ENCODE measurements around the gene C1orf52.
"Not testable (repeated sequence)": the region's sequence is repeated elsewhere in the genome, so short reads cannot be mapped to it uniquely, and the experiment has no call there.

The C1orf52 gene

DNA sequence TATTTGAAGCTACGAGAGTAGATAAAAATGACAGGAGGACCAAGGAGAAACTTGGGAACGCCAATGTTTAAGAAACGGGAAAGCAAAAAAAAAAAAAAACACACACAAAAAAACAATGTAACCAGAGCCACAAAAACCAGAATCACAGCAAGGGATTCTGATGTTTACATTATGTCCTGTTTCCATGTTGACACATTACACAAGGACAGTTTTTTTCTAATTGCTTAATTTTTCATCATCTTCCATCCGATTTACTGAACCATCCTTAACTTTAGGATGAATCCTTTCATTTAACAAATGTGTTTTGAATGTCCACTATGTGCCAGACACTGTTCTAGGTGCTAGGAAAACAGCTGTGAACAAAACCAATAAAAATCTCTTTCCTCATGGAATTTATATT, 18.3 kb upstream of the C1orf52 start:
- DNase-seq (ENCODE audit: low spot score), result no peak

DNA sequence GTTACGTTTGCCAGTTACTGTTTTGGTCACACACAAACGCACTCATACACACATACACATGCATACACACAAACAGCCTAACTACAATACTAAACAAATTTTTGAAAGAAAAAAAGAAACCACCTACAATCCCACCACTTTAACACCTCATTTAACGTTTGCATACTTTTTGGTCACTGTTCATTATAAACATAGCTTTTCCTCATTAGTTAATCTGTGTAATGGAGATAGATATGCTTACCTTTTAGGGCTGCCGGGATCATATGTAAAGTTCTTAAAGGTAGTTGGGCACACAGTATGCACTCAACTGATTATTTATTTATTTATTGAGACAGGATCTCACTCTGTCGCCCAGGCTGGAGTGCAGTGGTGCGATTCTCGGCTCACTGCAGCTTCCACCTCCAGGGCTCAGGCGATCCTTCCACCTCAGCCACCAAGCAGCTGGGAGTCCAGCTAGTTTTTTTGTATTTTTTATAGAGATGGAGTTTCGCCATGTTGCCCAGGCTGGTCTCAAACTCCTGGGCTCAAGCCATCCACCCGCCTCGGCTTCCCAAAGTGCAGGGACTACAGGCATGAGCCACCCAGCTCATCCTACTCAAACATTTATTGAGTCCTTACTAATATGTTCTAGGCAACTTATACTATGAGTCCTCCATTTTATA, 17.6 kb upstream of the C1orf52 start:
- DNase-seq (ENCODE audit: low spot score), result no peak

DNA sequence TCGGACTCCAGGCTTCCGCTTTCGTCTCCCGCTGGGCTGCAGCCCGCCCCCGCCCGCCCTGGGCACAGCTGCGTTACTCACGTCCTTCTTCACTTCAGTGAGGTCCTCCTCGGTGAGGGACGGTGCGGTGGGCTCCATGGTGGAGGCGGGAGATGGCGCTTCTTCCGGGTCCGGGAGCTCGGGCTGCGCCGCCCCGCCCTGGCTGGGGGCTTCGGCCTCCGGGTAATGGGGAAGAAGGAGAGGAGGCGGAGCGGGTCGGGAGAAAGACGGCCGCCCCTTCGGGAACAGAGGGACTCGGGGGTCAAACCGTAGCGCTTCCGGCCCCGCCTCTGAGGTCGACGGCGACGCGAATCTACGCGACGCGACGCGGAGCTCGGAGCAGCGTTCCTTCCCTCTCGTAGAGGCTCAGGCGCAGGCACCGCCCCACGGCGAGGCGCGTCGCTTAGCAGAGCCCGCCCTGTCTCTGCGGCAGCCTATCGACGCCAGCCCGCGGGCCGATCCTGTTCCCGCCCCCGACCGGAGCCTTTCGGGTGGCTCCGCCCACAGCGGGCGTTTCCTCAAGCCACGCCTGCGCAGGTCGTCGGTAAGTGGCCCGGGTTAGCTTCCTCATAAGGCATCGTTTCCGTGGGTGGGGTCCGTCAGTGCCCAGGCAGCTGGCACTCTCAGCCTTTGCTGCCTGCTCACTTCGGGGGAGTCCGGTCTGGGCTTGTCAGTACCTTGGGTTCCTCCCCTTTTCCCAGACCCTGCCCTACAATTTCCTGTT, 16.9 kb upstream of the C1orf52 start, which contains the start of gene BCL10:
BCL10 (minus strand) TSS at position 418 of the 763 bp plus-strand sequence; CDS start at position 138, 280 bp downstream.
- DNase-seq (ENCODE audit: low spot score), result peak; percentile 97

DNA sequence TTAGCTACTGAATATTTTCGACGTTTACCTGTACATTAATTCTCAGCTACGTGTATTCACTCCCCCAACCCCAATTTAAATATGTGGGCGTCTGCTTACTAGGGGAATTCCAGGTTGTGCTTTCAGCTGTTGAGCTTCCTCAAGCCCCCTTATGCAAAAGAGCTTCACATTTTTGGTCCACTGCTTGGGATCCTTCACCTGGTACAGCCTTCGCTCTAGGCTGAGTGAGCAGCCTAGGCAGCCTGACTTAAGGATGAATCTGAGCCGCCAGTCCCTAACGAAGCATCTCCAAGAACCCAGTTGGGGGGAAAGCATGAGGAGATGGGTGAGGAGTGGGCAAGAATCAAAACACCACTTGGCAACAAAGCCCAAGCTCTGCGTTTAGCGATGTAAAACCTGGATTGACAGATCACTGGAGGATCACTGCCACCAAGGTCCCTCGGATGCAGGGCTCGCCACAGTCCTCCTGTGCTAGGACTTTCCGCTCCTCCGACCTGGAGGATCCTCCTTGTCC, 16.3 kb upstream of the C1orf52 start:
- DNase-seq (ENCODE audit: low spot score), result peak; percentile 9

DNA sequence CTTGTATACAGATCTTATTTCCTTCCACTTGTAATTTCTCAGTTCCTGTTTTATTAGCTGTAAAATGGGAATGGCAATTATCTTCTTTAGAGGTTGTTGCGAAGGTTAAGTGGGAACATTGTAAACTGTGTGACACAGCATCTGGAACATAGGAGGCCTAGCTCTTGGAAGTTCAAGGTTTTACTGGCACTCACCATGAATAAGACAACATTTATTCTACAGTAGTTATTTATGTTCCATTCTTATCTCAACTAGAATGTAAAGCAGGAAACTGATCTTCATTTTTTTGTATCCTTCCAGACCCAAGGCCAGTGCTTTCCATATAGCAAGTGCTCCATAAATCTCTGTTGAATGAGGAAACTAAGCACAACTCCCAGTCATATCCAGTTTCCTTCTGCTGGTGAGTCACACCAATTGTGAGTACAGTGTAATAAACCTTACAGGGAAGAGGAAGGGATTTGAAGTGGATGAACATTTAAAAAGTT, 15.5 kb upstream of the C1orf52 start:
- no peak for DNase-seq (ENCODE audit: low spot score)

DNA sequence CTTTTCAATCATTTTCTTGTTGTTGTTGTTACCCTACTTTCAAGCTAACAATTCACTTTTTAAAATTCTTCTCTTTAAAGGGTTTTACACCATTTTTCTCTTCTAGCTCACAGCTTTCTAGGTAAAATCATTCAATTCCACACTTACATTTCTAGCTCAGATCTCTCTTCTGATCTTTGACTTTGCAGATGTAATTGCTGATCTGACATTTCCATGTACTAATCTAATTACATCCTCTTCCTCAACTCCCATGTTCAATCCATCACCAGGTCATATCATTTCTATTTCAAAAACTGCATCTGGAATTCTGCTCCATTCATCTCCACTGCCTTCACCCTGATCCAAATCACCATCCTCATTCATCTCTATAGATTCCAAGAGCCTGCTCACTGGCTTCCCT, 13.9 kb upstream of the C1orf52 start:
- DNase-seq (ENCODE audit: low spot score), result no peak

DNA sequence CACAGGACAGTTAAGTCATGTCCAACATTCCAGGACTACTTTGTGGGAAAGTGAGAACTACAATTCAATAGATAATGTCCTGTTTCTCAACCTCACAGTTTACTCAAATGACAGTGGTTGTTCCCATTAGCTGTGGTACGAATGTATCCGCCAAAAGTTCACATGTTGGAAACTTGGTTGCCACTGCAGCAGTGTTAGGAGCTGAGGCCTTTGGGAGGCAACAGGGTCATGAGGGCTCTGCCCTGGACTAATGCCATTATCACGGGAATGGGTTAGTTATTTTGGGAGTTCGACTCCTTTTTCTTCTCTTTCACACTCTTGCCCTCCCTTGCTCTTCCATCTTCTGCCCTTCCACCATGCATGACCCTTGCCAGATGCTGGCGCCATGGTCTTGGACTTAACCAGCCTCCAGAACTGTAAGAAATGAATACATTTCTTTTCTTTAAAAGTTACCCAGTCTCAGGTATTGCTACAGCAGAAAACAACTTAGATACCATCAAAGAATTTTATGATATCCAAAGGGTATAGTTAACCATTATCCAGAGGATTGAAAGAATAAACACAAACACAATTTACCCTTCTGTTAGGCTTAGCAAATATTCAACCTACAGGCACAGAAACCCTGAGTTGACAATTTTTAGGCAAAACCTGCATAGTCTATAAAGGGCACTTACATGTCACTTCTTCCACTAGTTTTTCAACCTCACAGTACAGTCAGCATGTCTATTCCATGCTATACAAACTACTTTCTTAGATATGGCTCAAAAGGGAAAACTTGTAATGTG, 9.5 kb upstream of the C1orf52 start:
- no peak for DNase-seq (ENCODE audit: low spot score)

DNA sequence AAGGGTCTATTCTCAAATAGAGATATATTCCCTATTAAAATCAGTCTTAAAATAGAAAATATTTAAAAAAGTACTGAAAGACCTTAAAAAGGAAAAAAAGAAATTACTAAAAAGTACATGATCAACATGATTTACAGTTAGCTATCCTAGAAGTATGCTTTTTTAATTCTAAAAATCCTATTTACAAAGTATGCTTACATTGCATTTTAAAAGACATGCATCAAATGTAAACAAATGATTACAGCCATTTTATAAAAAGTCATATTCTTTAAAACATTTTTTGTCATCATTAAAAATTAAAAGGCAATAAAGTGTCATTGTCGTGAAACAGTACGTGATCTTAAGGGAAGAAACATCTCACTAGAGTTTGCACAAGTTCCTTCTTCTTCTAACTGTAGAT, 7.9 kb upstream of the C1orf52 start:
- DNase-seq (ENCODE audit: low spot score), result no peak

DNA sequence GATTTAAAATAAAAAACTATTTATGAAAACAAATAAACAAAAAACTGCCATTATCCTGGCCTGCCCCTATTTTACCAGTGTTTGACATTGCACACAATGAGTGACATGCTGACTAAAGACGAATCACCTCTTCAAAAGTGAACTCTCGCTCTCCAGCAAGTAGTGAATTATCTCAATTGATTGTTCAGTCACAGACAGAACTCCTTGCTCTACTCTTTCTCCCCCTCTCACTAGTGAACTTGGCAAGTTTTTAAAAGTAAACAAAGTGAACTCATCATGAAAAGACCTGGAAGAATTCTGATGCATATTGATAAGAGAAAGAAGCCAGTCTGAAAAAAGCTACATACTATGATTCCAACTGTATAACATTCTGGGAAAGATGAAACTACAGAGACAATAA, 4.7 kb upstream of the C1orf52 start:
- DNase-seq (ENCODE audit: low spot score), result no peak

DNA sequence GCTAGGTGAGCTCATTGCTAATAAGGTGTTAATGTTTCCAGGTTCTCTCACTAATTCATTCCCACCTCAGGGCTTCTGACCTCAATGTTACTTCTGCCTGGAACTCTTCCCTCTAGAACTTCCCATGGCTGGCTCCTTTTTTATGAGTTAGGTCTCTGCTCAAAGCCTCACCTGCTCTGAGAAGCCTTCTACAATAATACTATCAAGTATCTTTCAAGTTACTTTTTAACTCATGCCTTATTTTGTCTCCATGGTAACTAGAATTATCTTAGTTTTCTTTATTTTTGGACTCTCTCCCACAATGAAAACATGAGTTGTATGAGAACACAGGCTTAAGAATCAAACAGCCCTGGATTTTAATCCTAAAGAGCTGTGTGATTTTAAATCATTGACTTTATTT, 3.5 kb upstream of the C1orf52 start:
- no peak for DNase-seq (ENCODE audit: low spot score)

DNA sequence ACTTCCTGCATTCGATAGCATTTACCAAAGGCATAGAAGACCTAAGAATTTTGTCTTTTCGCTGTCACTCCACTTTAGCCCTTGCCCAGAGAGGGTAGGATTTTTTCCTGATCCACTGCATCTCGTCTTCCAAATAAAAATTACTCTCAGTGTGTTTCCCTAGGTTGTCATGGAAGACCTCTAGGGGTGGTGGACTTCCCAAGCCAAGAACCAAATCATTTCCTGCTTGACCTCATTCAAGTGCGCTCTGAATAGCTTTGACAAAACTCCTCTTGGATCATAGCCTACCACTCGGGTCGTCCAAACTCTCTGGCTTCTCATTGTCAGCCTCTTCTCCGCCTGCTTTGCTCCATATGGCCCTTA, 431 bp upstream of the C1orf52 start:
- DNase-seq (ENCODE audit: low spot score), result no peak

DNA sequence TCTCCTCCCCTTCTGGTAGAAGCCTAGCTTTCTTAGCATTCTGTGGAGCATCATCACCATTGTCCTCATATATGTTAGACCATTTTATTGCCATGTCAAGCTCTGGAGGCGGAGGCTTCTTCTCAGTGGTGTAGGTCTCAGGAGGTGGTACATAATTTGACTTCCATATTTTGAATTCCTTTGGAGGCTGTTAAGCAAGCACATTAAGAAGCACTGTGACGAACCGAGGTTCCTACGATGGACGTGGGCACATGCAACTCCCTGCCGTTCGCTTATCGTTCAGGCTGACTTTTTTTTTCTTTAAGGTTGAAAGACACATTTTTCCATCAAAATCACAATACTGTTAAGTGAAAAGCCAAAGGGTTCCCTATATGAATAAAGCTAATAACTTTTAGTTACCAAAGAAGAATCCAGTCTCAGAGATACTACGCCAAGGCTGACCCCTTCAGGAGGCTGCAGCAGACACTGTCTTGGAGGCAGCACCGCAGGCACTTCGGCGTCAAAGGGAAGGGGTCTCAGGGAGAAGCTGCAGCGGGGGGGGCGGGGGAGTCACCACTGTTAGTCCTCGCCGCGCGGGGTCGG, 835 bp downstream of the C1orf52 start:
- no peak for DNase-seq (ENCODE audit: low spot score)

DNA sequence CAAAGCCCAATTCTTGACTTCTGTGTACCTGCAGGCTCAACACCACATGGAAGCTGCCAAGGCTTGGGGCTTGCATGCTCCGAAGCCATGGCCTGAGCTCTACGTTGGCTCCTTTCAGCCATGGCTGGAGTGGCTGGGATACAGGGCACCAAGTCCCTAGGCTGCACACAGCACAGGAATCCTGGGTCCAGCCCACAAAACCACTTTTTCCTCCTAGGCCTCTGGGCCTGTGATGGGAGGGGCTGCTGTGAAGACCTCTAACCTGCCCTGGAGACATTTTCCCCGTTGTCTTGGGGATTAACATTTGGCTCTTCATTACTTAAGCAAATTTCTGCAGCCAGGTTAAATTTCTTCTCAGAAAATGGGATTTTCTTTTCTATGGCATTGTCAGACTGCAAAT, 10.4 kb downstream of the C1orf52 start:
- DNase-seq (ENCODE audit: low spot score), result not testable (repeated sequence)

DNA sequence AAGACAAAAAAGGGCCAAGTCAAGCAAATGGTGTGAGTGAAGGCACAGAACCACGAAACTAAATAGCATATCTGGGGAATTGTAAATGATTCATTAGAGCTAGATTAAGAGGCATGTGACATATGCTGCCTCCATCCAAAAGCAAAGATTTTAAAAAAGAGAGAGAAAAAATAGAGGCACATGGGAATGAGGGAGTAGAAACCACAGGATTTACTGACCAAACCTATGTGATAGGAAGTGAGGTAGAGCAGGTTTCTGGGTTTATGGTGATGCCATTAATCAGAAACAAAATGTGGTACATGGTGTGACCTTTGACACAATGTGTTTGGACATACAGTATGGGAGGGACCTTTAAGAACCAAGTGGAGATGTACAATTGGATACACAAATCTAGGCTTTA, 13.6 kb downstream of the C1orf52 start:
- DNase-seq (ENCODE audit: low spot score), result no peak

DNA sequence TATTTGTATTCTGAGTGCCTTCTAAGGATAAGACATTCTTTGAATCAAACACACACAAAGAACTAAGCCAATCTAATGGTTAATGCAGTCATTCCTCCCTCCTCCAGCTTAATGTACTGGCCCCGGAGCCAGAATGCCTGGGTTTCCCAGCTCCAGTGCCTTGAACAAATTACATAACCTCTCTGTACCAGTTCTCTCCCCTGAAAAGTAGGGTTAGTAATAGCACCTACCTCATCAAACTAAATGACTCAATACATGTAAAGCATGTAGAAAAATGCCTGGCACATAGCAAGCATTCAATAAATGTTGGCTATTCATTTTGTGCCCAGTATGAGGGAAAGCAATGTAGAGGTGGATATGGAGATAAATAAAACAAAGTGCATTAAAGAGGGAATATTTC, 14.0 kb downstream of the C1orf52 start:
- no peak for DNase-seq (ENCODE audit: low spot score)

DNA sequence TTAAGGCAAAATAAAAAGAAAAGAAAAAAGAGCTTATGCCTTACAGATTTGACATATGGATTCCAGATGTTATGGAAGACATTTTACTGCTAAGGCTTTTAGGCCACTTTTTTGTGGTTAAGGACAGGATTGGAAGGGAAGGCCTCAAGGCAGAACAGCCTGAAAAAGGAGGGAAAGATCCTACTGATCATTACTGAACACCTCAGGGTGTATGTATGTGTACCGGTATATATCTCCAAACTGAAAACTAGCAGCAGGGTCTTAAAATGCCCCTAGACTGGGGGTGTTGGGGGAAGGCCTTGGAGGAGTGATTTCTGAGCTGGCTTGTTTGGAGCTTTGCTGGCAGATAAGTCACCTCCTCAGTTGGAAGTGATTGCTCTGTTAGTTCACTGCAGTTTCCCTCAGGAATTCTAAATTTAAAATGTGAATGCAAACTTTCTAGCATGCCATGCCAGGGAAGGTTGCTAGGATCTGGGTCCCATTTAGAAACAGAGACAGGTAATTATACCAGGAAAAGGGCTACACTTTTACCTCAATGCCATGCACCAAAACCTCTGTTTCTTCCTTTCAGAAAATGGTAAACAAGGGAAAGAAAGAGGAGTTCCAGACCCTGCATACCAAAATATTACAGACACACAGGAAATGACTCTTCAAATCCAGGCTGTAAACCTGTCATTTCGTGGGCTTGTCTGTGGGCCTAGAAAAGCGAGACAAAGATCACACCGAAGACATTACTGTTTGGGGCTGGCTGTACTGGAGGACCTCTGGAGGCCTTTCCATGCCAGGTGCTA, 15.0 kb downstream of the C1orf52 start:
- DNase-seq (ENCODE audit: low spot score), result no peak

DNA sequence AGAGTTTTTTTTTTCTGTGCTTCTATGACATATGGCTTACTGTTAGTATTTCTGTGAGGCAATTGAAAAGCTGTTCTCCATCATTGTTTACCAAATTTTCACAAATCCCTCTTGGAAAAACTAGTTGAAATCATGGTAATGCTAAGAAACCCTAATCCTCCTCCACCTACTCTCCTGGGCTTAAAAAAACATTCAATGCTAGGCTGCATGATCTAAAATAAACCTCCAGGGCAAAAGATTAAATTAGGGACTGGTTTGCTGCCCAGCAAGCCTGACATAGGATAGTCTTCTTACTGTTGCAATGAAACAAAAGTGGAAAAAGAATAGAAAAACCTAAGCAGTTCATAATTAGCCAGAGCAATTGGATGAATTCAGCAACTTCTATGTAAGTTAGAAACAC, 16.1 kb downstream of the C1orf52 start:
- DNase-seq (ENCODE audit: low spot score), result no peak

DNA sequence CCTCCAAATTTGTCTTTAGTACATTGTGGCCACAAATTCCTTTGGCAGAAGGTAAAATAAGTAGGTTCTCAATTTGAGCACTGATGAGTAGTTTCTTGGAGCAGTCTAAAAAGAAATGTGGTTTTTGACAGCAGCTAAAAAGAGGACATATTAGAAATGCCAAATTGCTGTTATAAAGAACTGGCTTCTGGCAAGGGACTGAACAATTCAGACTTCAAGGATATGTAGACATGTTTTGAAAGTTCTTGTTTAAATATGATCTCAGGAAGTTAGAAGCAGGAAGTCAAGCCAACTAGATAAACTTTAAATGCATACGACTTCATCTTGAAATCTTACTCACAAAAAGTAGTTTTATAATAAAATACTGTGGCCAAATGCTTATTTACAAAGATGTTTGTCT, 18.8 kb downstream of the C1orf52 start:
- no peak for DNase-seq (ENCODE audit: low spot score)

DNA sequence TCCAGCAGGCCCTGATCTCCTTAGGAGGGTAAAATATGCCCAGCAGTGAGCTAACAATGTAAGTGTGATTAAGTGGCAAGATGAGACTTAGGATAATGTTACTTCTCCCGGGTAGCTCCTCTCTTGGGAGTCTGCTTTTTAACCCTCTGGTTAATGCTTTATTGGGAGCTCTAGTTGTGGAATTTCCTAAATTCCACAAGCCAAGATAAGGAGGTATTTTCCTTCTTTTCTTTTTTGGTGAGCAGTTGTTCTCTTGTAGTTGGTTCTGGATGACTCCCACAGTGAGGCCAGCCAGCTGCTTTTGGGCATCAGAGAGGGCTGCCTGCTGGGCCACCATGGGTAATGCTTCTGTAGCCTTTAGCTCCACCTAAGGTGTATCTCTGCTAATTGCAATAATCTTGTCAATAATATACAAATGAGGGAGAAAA, 19.3 kb downstream of the C1orf52 start:
- DNase-seq (ENCODE audit: low spot score), result no peak

DNA sequence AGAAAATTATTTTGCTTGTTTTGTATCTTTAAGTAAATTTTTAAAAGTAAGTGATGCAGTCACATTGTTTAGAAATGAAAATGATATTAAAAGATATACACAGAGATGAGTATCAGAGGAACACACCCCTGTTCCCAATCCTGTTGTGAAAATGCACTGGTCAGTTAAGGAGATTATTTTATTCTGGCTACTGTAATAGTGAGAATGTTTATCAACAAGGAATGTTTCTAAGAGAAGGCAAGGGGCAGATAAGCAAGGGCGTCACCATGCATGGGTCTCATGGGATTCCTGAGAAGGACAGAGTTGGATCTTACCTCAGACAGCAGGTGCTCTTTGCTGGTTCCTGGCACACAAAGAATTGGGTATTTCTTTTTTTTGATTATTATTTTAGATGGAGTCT, 21.8 kb downstream of the C1orf52 start:
- no peak for DNase-seq (ENCODE audit: low spot score)

DNA sequence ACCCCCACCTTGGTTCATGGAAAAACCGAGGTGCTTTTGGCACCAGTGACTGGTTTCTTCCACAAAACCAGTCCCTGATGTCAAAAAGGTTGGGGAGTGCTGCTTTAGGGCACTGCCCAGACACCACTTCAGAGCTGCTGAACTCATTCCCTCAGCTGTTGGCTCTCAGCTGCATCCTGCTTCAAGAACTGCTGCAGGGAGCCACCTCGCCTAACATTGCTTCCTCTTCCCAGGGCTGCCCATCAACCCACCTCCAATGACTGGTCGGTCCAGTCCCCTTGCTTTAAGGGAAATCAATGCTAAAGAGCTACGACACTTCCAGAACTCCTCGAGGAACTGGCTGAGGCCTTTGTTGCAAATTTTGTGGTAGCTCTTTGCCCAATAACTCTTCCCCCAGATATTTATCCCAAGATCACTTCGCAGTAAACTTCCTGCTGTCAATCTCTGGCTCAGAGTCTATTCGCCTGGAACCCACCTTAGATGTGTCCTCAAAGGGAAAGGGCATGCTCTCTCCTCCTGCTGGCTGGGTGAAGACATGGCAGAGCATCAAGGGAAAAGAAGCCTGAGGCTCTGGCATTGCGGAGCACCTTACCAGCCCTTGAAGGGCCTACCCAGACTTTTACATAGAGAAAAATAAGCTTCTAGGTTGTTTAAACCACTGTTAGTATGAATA, 29.0 kb downstream of the C1orf52 start:
- no peak for DNase-seq (ENCODE audit: low spot score)

Data from CD4-positive, alpha-beta T cell treated with Interleukin-6 at 100 ng/mL for 8 hours (primary cell).